ENCODE data around the gene ACAA2. TPM values are rescaled to one million over a fixed set of nuclear protein-coding genes. Genes with fewer than 3 reads are reported as not detected.

The ACAA2 gene
- total and polyA plus RNA-seq, 2 of the 8 experiments (the other 6 are each of a cell fraction or from before 2014, with no cell fraction given): 63.4 to 151 TPM

GRCh38 chr18:49798001-49798400 is 15.3 kb downstream of the ACAA2 start:
- Histone ChIP-seq H3K4ac (replicated peaks; ENCODE audit: insufficient read length, low read depth, low read length) (no peak overlapping the region), H3K36me3 (ENCODE audit: control insufficient read depth in 2 of 4, insufficient read depth in 4 of 4, low read length in 3 of 4) (peaks cover 0 to 64% (median 46%) of the 10 kb centered on the region in 4 experiments; a peak in 7 of 8 replicates), H2BK12ac (ENCODE audit: low read depth, low read length) (no peak overlapping the region), H3K23me2 (ENCODE audit: low read depth, low read length) (no peaks in the 10 kb centered on the region), H3K14ac (ENCODE audit: insufficient read length) (no peak overlapping the region), H3K4me2 (ENCODE audit: insufficient read depth in 1 of 2, low read depth in 2 of 2, low read length in 2 of 2) (no peak overlapping the region), H3K79me1 (ENCODE audit: low read depth, low read length) (no peaks in the 10 kb centered on the region), H3K56ac (replicated peaks; ENCODE audit: insufficient read length, low read depth, low read length) (no peak overlapping the region), H3K18ac (ENCODE audit: extremely low read depth, low read length) (no peak overlapping the region), H4K20me1 (replicated peaks in 1 of 2; ENCODE audit: control insufficient read depth in 1 of 2, insufficient read depth in 2 of 2, low read length in 2 of 2) (peaks cover 0 to 3% of the 10 kb centered on the region in 2 experiments), H4K5ac (ENCODE audit: insufficient read length, low read depth, low read length) (no peak overlapping the region), H2BK15ac (ENCODE audit: low read length) (no peak overlapping the region), H2BK20ac (ENCODE audit: low read length) (no peak overlapping the region), H4K8ac (ENCODE audit: extremely low read depth, insufficient read depth, low read length) (no peak overlapping the region), H3K9ac (replicated peaks in 1 of 4; ENCODE audit: extremely low read depth in 1 of 4, low read depth in 3 of 4, low read length in 3 of 4) (no peak overlapping the region), H3K27me3 (replicated peaks in 1 of 4; ENCODE audit: control insufficient read depth in 3 of 4, extremely low read depth in 1 of 4, insufficient read depth in 3 of 4, low read length in 3 of 4) (no peaks in the 10 kb centered on the region), H3K9me3 (ENCODE audit: insufficient read depth in 2 of 2, low read depth in 1 of 2, low read length in 1 of 2) (peaks cover 0 to 10% of the 10 kb centered on the region in 2 experiments; a peak in 1 of 4 replicates), H2AFZ (ENCODE audit: low read length) (no peak overlapping the region), H3K27ac (ENCODE audit: low read depth, low read length) (no peak overlapping the region), H3K79me2 (ENCODE audit: control insufficient read depth in 1 of 2, insufficient read depth in 2 of 2, low read length in 2 of 2) (peaks cover 0 to 10% of the 10 kb centered on the region in 2 experiments; a peak in 2 of 4 replicates), H2BK120ac (replicated peaks; ENCODE audit: low read depth, low read length) (no peak overlapping the region), H2BK5ac (ENCODE audit: low read depth, low read length) (no peak overlapping the region), H3K4me3 (ENCODE audit: extremely low read depth in 1 of 4, insufficient read depth in 2 of 4, low read depth in 3 of 4, low read length in 4 of 4) (no peak overlapping the region), H4K91ac (replicated peaks; ENCODE audit: insufficient read length, low read length) (no peak overlapping the region), H2AK5ac (ENCODE audit: low read depth, low read length) (no peak overlapping the region), H3K4me1 (replicated peaks in 1 of 4; ENCODE audit: control insufficient read depth in 3 of 4, insufficient read depth in 4 of 4, low read length in 3 of 4) (no peaks in the 10 kb centered on the region), H3K23ac (ENCODE audit: insufficient read length) (no peak overlapping the region)
- 84% methylated on average over 4 of the region's 4 CpGs; no CpG with 5 or more reads in 1 of the 2 experiments for WGBS, 2 experiments (ENCODE audit: extremely low coverage in 1 of 2, insufficient coverage in 1 of 2, insufficient read length in 1 of 2, insufficient replicate concordance in 2 of 2, low coverage in 1 of 2, low lambda C conversion rate in 2 of 2, missing lambda C conversion rate in 1 of 2)
- DNase-seq (ENCODE audit: low read depth in 1 of 2, low spot score in 2 of 2) (no peak), FAIRE-seq (no peak)
- ChIA-PET CTCF (ENCODE audit: partially characterized antibody) (interaction anchor here (1.6 to 2.5 kb wide), 2 partner anchors 60 to 61 kb away, joined by 7 to 11 read pairs; no protein-coding TSS in a partner anchor), POLR2A (ENCODE audit: partially characterized antibody) (interaction anchor here (1.7 kb wide), 1 partner anchor 15 kb away, joined by 10 read pairs; the partner anchor contains the start of gene ACAA2)
- TF ChIP-seq POLR2AphosphoS5 (IDR thresholded peaks at IDR 0.05; ENCODE audit: low read depth, low read length) (no peak), HDAC6 (IDR thresholded peaks at IDR 0.05; ENCODE audit: low read depth, low read length) (no peak), EGR1 (IDR thresholded peaks at IDR 0.05; ENCODE audit: borderline replicate concordance, low read depth, low read length) (no peak), POLR2A (IDR thresholded peaks at IDR 0.05; ENCODE audit: control extremely low read depth in 1 of 2, low read depth in 2 of 2, low read length in 2 of 2) (no peak), RBBP5 (IDR thresholded peaks at IDR 0.05; ENCODE audit: borderline replicate concordance, low read depth, low read length) (no peak), KDM1A (IDR thresholded peaks at IDR 0.05; ENCODE audit: borderline replicate concordance, low read length) (no peak), TCF12 (IDR thresholded peaks at IDR 0.05; ENCODE audit: low read depth, low read length) (no peak), BCL11A (IDR thresholded peaks at IDR 0.05; ENCODE audit: low read depth in 2 of 2, low read length in 2 of 2) (no peak), JUND (IDR thresholded peaks at IDR 0.05; ENCODE audit: low read length) (no peak), CREB1 (IDR thresholded peaks at IDR 0.05) (no peak), BACH1 (IDR thresholded peaks at IDR 0.05; ENCODE audit: low read length) (no peak), SIRT6 (IDR thresholded peaks at IDR 0.05; ENCODE audit: low read length) (no peak), SIX5 (IDR thresholded peaks at IDR 0.05; ENCODE audit: low read depth, low read length) (no peak), BRCA1 (IDR thresholded peaks at IDR 0.05; ENCODE audit: low read depth, low read length) (no peak), SP1 (IDR thresholded peaks at IDR 0.05; ENCODE audit: low read depth, low read length) (no peak), CTBP2 (IDR thresholded peaks at IDR 0.05; ENCODE audit: borderline replicate concordance, insufficient read depth, insufficient read length, low read length) (no peak), TAF1 (IDR thresholded peaks at IDR 0.05; ENCODE audit: low read depth, low read length) (no peak)
